ENCODE data around the gene CFAP299. TPM values are rescaled to one million over a fixed set of nuclear protein-coding genes. Genes with fewer than 3 reads are reported as not detected.
A peak's percentile ranks its signal among the peaks of the same experiment; 100 is the strongest.

The CFAP299 gene
- total RNA-seq, 1 donor from 2014 or later: not detected

- no peak for DNase-seq
Observed at GRCh38 chr4:80927420-80927819, 591.9 kb downstream of the CFAP299 start.

GRCh38 chr4:80931631-80932081 is 596.1 kb downstream of the CFAP299 start:
- peak; percentile 22 for DNase-seq

GRCh38 chr4:80948141-80948540 is 612.6 kb downstream of the CFAP299 start:
- DNase-seq: peak; percentile 47

- DNase-seq: no peak
Observed at GRCh38 chr4:80948995-80949394, 613.5 kb downstream of the CFAP299 start.

GRCh38 chr4:80956421-80956820 is 620.9 kb downstream of the CFAP299 start:
- DNase-seq: no peak

- no peak for DNase-seq
Observed at GRCh38 chr4:80963051-80963450, 627.5 kb downstream of the CFAP299 start.

GRCh38 chr4:80967346-80967745 is 631.8 kb downstream of the CFAP299 start:
- no peak for DNase-seq

GRCh38 chr4:80980239-80980638 is 644.7 kb downstream of the CFAP299 start:
- no peak for DNase-seq

GRCh38 chr4:80986011-80986410 is 650.5 kb downstream of the CFAP299 start:
- DNase-seq: no peak

- DNase-seq: peak; percentile 39
Observed at GRCh38 chr4:80989921-80990544, 654.5 kb downstream of the CFAP299 start.

GRCh38 chr4:80990851-80991250 is 655.3 kb downstream of the CFAP299 start:
- DNase-seq: no peak

- no peak for DNase-seq
Observed at GRCh38 chr4:80999943-81000342, 664.4 kb downstream of the CFAP299 start.

GRCh38 chr4:81003597-81004111 is 668.1 kb downstream of the CFAP299 start:
- no peak for DNase-seq

- no peak for DNase-seq
Observed at GRCh38 chr4:81007417-81007816, 671.9 kb downstream of the CFAP299 start.

Other genes starting within 250 kb of the CFAP299 start
- 0.59 TPM for gene PRDM8, start 138.2 kb upstream of the CFAP299 start, total RNA-seq
- 0.10 TPM for gene FGF5, start 69.1 kb upstream of the CFAP299 start, total RNA-seq

Measured in skin of body (tissue), 2 donors.